ENCODE measurements around the gene CRMP1. TPM values are rescaled to one million over a fixed set of nuclear protein-coding genes. Genes with fewer than 3 reads are reported as not detected.

CRMP1 gene
- total and polyA plus RNA-seq, 2 of the 8 experiments (the other 6 are each of a cell fraction or from before 2014, with no cell fraction given), result 120 to 131 TPM

- TF ChIP-seq BRCA1 (IDR thresholded peaks at IDR 0.05; ENCODE audit: low read depth, low read length), result no peak
- TF ChIP-seq EZH2 (IDR thresholded peaks at IDR 0.05; ENCODE audit: low read depth, low read length, severe bottlenecking), result no peak
- no peak for TF ChIP-seq MAFK (IDR thresholded peaks at IDR 0.05; ENCODE audit: low read depth, low read length)
- TF ChIP-seq SP2 (IDR thresholded peaks at IDR 0.05; ENCODE audit: low read length), result no peak
- no peak for TF ChIP-seq ASH2L (IDR thresholded peaks at IDR 0.05; ENCODE audit: low read length)
Measured at GRCh38 chr4:5839751-5840674, 52.9 kb downstream of the CRMP1 start (continued).

Measured in H1 (cell line).